WERI-Rb-1 (cell line): ENCODE results near the gene DCAF6.

Source experiments
- DNase-seq: peaks from one replicate; pipeline ENCODE4 v3.0.0-alpha.2; 2020
- H3K27ac ChIP-seq: fragments of 250-450 bp; sonication (Bioruptor Pico); 2 replicates; pipeline ENCODE4 v1.5.1; 2020; ENCODE audit warnings: mild to moderate bottlenecking, moderate library complexity
- H3K27me3 ChIP-seq: fragments of 250-450 bp; sonication (Bioruptor Pico); 2 replicates; pipeline ENCODE4 v1.5.1; 2021; ENCODE audit warnings: mild to moderate bottlenecking, low read depth, moderate library complexity; ENCODE audit not compliant: insufficient read depth, severe bottlenecking
- H3K36me3 ChIP-seq: fragments of 250-450 bp; sonication (Bioruptor Pico); 2 replicates; pipeline ENCODE4 v1.5.1; 2020; ENCODE audit warnings: mild to moderate bottlenecking, moderate library complexity
- H3K4me3 ChIP-seq: 2 replicates; pipeline ENCODE4 v1.5.1; 2011; ENCODE audit warnings: low read depth, mild to moderate bottlenecking, control low read depth, low read length
- H3K9me3 ChIP-seq: fragments of 250-450 bp; sonication (Bioruptor Pico); 2 replicates; pipeline ENCODE4 v1.5.1; 2021; ENCODE audit warnings: mild to moderate bottlenecking, moderate library complexity; ENCODE audit not compliant: severe bottlenecking
- TF ChIP-seq, protein P1 (sequence below): IDR thresholded peaks from 2 replicates; pipeline ENCODE4 v1.5.1; 2011; ENCODE audit warnings: low read depth, mild to moderate bottlenecking, control low read depth, inconsistent platforms, low read length

Gene DCAF6

DNA sequence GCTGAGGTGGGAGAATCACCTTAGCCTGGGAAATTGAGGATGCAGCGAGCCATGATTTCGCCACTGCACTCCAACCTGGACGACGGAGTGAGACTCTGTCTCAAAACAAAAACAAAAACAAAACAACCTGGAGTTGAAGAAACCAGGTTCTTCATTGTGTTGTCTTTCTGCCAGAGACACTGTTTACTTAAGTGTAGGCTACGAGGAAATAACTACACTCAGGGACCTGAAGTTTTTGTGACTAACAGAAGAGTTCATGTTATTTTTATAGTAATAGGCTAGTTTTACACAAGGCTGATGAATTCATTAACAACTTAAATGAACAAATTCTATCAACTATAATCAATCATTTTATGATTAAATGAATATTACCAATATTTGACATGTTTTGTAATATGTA is 98.9 kb downstream of the DCAF6 start:
- DNase-seq = no peak
- no peaks in the 10 kb centered on the region for H3K27me3 ChIP-seq

DNA sequence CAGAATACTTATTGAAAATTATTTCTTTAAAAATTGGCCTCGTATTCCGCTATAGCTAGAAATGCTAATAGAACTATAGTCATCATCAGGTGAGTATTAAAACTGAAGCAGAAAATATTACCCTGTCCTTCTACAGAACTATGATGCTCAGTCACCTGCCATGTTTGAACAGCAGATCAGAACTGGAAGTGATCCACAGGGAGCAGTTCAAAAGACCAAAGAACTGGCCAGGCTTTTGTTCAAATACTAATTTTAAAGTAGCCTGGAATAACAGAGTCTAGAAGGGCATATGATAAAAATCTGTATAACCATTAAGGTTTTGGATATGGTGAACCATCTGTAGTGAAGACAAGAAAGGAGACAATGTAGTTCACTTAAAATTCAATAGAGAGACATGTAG is 105.9 kb downstream of the DCAF6 start:
- Histone ChIP-seq H3K27ac (no peak overlapping the region), H3K27me3 (no peaks in the 10 kb centered on the region), H3K9me3 (no peaks in the 10 kb centered on the region), H3K36me3 (no peaks in the 10 kb centered on the region), H3K4me3 (no peak overlapping the region)
- TF ChIP-seq, protein P1, sequence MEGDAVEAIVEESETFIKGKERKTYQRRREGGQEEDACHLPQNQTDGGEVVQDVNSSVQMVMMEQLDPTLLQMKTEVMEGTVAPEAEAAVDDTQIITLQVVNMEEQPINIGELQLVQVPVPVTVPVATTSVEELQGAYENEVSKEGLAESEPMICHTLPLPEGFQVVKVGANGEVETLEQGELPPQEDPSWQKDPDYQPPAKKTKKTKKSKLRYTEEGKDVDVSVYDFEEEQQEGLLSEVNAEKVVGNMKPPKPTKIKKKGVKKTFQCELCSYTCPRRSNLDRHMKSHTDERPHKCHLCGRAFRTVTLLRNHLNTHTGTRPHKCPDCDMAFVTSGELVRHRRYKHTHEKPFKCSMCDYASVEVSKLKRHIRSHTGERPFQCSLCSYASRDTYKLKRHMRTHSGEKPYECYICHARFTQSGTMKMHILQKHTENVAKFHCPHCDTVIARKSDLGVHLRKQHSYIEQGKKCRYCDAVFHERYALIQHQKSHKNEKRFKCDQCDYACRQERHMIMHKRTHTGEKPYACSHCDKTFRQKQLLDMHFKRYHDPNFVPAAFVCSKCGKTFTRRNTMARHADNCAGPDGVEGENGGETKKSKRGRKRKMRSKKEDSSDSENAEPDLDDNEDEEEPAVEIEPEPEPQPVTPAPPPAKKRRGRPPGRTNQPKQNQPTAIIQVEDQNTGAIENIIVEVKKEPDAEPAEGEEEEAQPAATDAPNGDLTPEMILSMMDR = no peak
- DNase-seq = no peak

More for the DNA sequence above, 98.9 kb downstream of the DCAF6 start:
- H3K27ac ChIP-seq = no peak overlapping the region
- no peaks in the 10 kb centered on the region for H3K36me3 ChIP-seq
- H3K9me3 ChIP-seq = no peaks in the 10 kb centered on the region
- no peak overlapping the region for H3K4me3 ChIP-seq
- TF ChIP-seq, protein P1 = no peak

- Histone ChIP-seq H3K36me3 (no peaks in the 10 kb centered on the region), H3K27ac (no peak overlapping the region), H3K27me3 (no peaks in the 10 kb centered on the region), H3K9me3 (no peaks in the 10 kb centered on the region), H3K4me3 (no peak overlapping the region)
- TF ChIP-seq, protein P1 = no peak
- no peak for DNase-seq
Observed at GRCh38 chr1:168045311-168045710, 108.8 kb downstream of the DCAF6 start.

GRCh38 chr1:168050307-168050706 is 113.8 kb downstream of the DCAF6 start:
- no peaks in the 10 kb centered on the region for H3K9me3 ChIP-seq
- no peak overlapping the region for H3K27ac ChIP-seq
- no peaks in the 10 kb centered on the region for H3K36me3 ChIP-seq
- H3K4me3 ChIP-seq = no peak overlapping the region
- no peak for DNase-seq
- TF ChIP-seq, protein P1 = no peak
- H3K27me3 ChIP-seq = no peaks in the 10 kb centered on the region

DNA sequence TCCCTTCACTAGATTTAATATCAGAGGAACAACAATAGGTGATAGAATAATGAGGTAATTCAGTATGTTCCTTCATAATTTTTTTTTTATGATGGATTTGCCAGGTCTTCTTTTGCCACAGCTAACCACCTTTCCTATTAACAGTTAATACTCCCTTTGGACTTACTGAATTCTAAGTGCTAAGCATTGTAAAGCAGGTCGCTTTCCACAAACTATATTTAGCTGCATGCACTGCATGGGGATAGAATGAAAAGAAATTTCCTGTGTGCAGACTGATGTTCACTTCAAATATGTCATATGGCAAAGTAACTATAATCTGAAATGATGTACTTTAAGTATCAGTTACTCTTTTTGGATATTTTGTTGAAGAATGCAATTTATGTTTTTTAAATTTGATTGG is 114.4 kb downstream of the DCAF6 start:
- no peaks in the 10 kb centered on the region for H3K36me3 ChIP-seq
- H3K4me3 ChIP-seq = no peak overlapping the region
- TF ChIP-seq, protein P1 = no peak
- DNase-seq = no peak
- H3K9me3 ChIP-seq = no peaks in the 10 kb centered on the region
- no peak overlapping the region for H3K27ac ChIP-seq
- no peaks in the 10 kb centered on the region for H3K27me3 ChIP-seq

- Histone ChIP-seq H3K27ac (no peak overlapping the region), H3K4me3 (no peak overlapping the region), H3K9me3 (no peaks in the 10 kb centered on the region), H3K36me3 (no peaks in the 10 kb centered on the region), H3K27me3 (no peaks in the 10 kb centered on the region)
- DNase-seq = no peak
- TF ChIP-seq, protein P1 = no peak
Observed at GRCh38 chr1:168053681-168054080, 117.2 kb downstream of the DCAF6 start.
